CD14-positive monocyte (primary cell): ENCODE data around the gene ZSCAN5C. TPM values are rescaled to one million over a fixed set of nuclear protein-coding genes. Genes with fewer than 3 reads are reported as not detected.
A peak's percentile ranks its signal among the peaks of the same experiment; 100 is the strongest.
"Not testable (repeated sequence)": the region's sequence is repeated elsewhere in the genome, so short reads cannot be mapped to it uniquely, and the experiment has no call there.

ENCODE experiments used
- DNase-seq, 3 donors: peaks; one replicate each; pipeline ENCODE4 v3.0.0-alpha.2; 2011 to 2022
- H2AFZ ChIP-seq: 2 replicates; pipeline ENCODE4 v1.6.0; 2012; ENCODE audit warnings: mild to moderate bottlenecking, low read depth, low read length, inconsistent platforms; ENCODE audit not compliant: insufficient read depth, poor library complexity, severe bottlenecking
- H3K27ac ChIP-seq, 2 donors: 1 replicate in 1 of 2; 2 replicates in 1 of 2; pipeline ENCODE4 v1.5.1; 2012 to 2013; ENCODE audit warnings: low read length in 2 of 2, control low read depth in 1 of 2, inconsistent platforms in 1 of 2, low read depth in 1 of 2, mild to moderate bottlenecking in 1 of 2
- H3K27me3 ChIP-seq, 2 donors: one replicate each; pipeline versions ENCODE4 v1.6.0 to v1.6.1; 2011 to 2013; ENCODE audit warnings: low read length in 2 of 2; ENCODE audit not compliant: control insufficient read depth in 2 of 2, insufficient read depth in 2 of 2
- H3K36me3 ChIP-seq, 2 donors: replicated peaks in 1 of 2; 1 replicate in 1 of 2; 2 replicates in 1 of 2; pipeline versions ENCODE4 v1.5.1 to v1.6.1; 2012 to 2013; ENCODE audit warnings: low read length in 2 of 2, control low read depth in 1 of 2, inconsistent platforms in 1 of 2, mild to moderate bottlenecking in 1 of 2; ENCODE audit not compliant: insufficient read depth in 2 of 2, control insufficient read depth in 1 of 2
- H3K4me1 ChIP-seq, 2 donors: 1 replicate in 1 of 2; 2 replicates in 1 of 2; pipeline versions ENCODE4 v1.5.1 to v1.6.1; 2012 to 2013; ENCODE audit warnings: low read length in 2 of 2, control low read depth in 1 of 2, inconsistent platforms in 1 of 2, mild to moderate bottlenecking in 1 of 2, moderate library complexity in 1 of 2; ENCODE audit not compliant: insufficient read depth in 2 of 2, control insufficient read depth in 1 of 2
- H3K4me2 ChIP-seq: replicated peaks from 2 replicates; pipeline ENCODE3; 2012; ENCODE audit warnings: low read length, moderate library complexity, mild to moderate bottlenecking; ENCODE audit not compliant: poor library complexity, severe bottlenecking; ENCODE audit errors: extremely low read depth
- H3K4me3 ChIP-seq, 3 experiments: fragments of 200-600 bp in 1 of 3; sonication (generic) in 1 of 3; replicated peaks in 1 of 3; 1 replicate in 2 of 3; 2 replicates in 1 of 3; pipeline ENCODE4 v1.5.1; 2011 to 2013; ENCODE audit warnings: low read length in 3 of 3, mild to moderate bottlenecking in 3 of 3, control low read depth in 2 of 3, low read depth in 2 of 3, inconsistent platforms in 1 of 3, moderate library complexity in 1 of 3
- H3K79me2 ChIP-seq: 2 replicates; pipeline ENCODE4 v1.6.0; 2012; ENCODE audit warnings: mild to moderate bottlenecking, control low read depth, inconsistent platforms, low read length, moderate library complexity; ENCODE audit not compliant: insufficient read depth
- H3K9ac ChIP-seq: 2 replicates; pipeline ENCODE4 v1.6.0; 2017; ENCODE audit warnings: low read length, mild to moderate bottlenecking; ENCODE audit not compliant: insufficient read depth, poor library complexity, severe bottlenecking
- H3K9me3 ChIP-seq, 2 donors: replicated peaks in 1 of 2; 1 replicate in 1 of 2; 2 replicates in 1 of 2; pipeline versions ENCODE4 v1.5.1 to v1.6.1; 2012 to 2013; ENCODE audit warnings: low read length in 2 of 2, control low read depth in 1 of 2; ENCODE audit not compliant: control insufficient read depth in 1 of 2, insufficient read depth in 1 of 2
- H4K20me1 ChIP-seq: 2 replicates; pipeline ENCODE4 v1.6.0; 2012; ENCODE audit warnings: mild to moderate bottlenecking, low read length, control low read depth, moderate library complexity; ENCODE audit not compliant: insufficient read depth
- H3K27ac Mint-ChIP-seq, 7 donors: one replicate each; pipeline ENCODE4 v1.8.0; 2020; ENCODE audit warnings: mild to moderate bottlenecking in 7 of 7, mixed read lengths in 7 of 7, moderate library complexity in 6 of 7, inconsistent platforms in 2 of 7
- H3K27me3 Mint-ChIP-seq, 3 donors: one replicate each; pipeline ENCODE4 v1.8.0; 2021 to 2022; ENCODE audit warnings: low read depth in 3 of 3, mild to moderate bottlenecking in 3 of 3, mixed read lengths in 3 of 3, moderate library complexity in 3 of 3, inconsistent platforms in 1 of 3
- H3K36me3 Mint-ChIP-seq, 2 donors: one replicate each; pipeline ENCODE4 v1.8.0; 2020; ENCODE audit warnings: mixed read lengths in 2 of 2, inconsistent platforms in 1 of 2, mild to moderate bottlenecking in 1 of 2
- H3K4me1 Mint-ChIP-seq: one replicate; pipeline ENCODE4 v1.8.0; 2020; ENCODE audit warnings: mild to moderate bottlenecking, mixed read lengths
- H3K4me3 Mint-ChIP-seq, 2 donors: one replicate each; pipeline ENCODE4 v1.8.0; 2020; ENCODE audit warnings: mild to moderate bottlenecking in 2 of 2, mixed read lengths in 2 of 2, moderate library complexity in 1 of 2
- H3K9me3 Mint-ChIP-seq, 7 donors: one replicate each; pipeline ENCODE4 v1.8.0; 2020 to 2022; ENCODE audit warnings: mixed read lengths in 7 of 7, mild to moderate bottlenecking in 6 of 7, moderate library complexity in 6 of 7, inconsistent platforms in 2 of 7
- WGBS: methylation state at CpG from one replicate; pipeline ENCODE4 v1.1.5; 2013; ENCODE audit warnings: missing lambda C conversion rate; ENCODE audit not compliant: insufficient coverage; 5-methylcytosine and 5-hydroxymethylcytosine counted together
- intact Hi-C, 2 donors: fragments of 100-400 bp; cut with micrococcal nuclease; formaldehyde crosslinking; loops; one replicate each; pipeline versions ENCODE4 v1.15.0 to v1.15.1; 2023
- polyA plus RNA-seq, 3 donors: library from polyadenylated mRNA; depleted of rRNA in 1 of 3; unstranded in 2 of 3; stranded (reverse) in 1 of 3; fragments of 300-500 nt in 2 of 3; fragments of >200 nt in 1 of 3; fragmentation: Illumina TruSeq in 2 of 3; gene quantifications; 1 replicate in 2 of 3; 2 replicates in 1 of 3; pipeline ENCODE4 v1.2.3, GENCODE V29; 2012 to 2021
- TF ChIP-seq, protein P1 (sequence below): fragments of 200-600 bp; IDR thresholded peaks from one replicate; pipeline ENCODE4 v1.8.0; 2022; ENCODE audit warnings: antibody characterized with exemption, mild to moderate bottlenecking

ZSCAN5C gene
- polyA plus RNA-seq, 3 donors, result not detected

DNA sequence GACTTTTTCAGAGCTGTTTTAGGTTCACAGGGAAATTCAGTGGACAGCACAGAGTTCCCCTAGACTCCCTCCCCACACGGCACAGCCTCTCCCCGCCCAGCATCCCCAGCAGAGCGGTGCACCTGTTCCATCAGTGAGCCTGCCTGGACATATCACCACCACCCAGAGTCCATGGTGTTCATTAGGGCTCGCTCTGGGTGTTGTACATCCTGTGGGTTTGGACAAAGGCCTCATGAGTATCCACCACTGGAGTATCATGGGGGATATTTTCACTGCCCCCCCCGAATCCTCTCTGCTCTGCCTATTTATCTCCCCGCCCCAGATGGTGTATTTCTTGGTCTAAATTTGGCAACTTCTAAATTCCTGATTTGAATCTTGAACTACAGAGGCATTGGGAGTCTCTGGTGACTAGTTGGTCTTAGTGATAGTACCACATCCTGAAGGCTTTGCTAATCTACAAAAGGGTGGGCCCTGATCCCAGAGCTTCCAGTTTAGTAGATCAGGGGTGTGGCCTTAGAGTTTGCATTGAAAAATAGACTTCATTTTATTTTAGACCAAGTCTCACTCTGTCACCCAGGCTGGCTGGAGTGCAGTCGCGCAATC is 46.8 kb downstream of the ZSCAN5C start:
- H3K4me2 ChIP-seq, H2AFZ ChIP-seq, H3K4me1 ChIP-seq, H3K27me3 Mint-ChIP-seq, H3K9me3 ChIP-seq, intact Hi-C loops, H3K27ac ChIP-seq, DNase-seq, H3K4me1 Mint-ChIP-seq, H3K4me3 ChIP-seq, H3K36me3 ChIP-seq, H3K9me3 Mint-ChIP-seq, H3K9ac ChIP-seq, H3K27me3 ChIP-seq, H3K27ac Mint-ChIP-seq, H3K79me2 ChIP-seq, H3K36me3 Mint-ChIP-seq, H4K20me1 ChIP-seq, H3K4me3 Mint-ChIP-seq: not testable (repeated sequence)
- WGBS, result no CpG with 5 or more reads among the region's 8 CpGs

- TF ChIP-seq, protein P1, sequence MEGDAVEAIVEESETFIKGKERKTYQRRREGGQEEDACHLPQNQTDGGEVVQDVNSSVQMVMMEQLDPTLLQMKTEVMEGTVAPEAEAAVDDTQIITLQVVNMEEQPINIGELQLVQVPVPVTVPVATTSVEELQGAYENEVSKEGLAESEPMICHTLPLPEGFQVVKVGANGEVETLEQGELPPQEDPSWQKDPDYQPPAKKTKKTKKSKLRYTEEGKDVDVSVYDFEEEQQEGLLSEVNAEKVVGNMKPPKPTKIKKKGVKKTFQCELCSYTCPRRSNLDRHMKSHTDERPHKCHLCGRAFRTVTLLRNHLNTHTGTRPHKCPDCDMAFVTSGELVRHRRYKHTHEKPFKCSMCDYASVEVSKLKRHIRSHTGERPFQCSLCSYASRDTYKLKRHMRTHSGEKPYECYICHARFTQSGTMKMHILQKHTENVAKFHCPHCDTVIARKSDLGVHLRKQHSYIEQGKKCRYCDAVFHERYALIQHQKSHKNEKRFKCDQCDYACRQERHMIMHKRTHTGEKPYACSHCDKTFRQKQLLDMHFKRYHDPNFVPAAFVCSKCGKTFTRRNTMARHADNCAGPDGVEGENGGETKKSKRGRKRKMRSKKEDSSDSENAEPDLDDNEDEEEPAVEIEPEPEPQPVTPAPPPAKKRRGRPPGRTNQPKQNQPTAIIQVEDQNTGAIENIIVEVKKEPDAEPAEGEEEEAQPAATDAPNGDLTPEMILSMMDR, result peak; percentile 86
- H3K9me3 ChIP-seq, result peaks cover 0 to 4% of the 10 kb centered on the region in 2 donors
- peak overlapping the region in 1 of 7 donors; percentile 70 for H3K27ac Mint-ChIP-seq
- no peaks in the 10 kb centered on the region for H3K36me3 ChIP-seq
- no peak overlapping the region for H3K4me2 ChIP-seq
- H3K9me3 Mint-ChIP-seq, result peaks cover 0 to 7% (median 5%) of the 10 kb centered on the region in 7 donors
- no peaks in the 10 kb centered on the region for H3K27me3 Mint-ChIP-seq
- H3K4me3 Mint-ChIP-seq, result peak overlapping the region in 1 of 2 donors; percentile 48
- no peak overlapping the region for H3K9ac ChIP-seq
- no peak overlapping the region for H3K4me3 ChIP-seq
- intact Hi-C loops, result loop anchor here (1.0 to 10.0 kb wide), 4 partner anchors 52 to 99 kb away; no protein-coding TSS in a partner anchor
- H4K20me1 ChIP-seq, result no peaks in the 10 kb centered on the region
- peak; percentile 69 to 75 (median 72) for DNase-seq
- H3K36me3 Mint-ChIP-seq, result peaks cover 0 to 3% of the 10 kb centered on the region in 2 donors
- H3K27ac ChIP-seq, result no peak overlapping the region
- WGBS, result 60% methylated on average over 8 of the region's 10 CpGs
- H2AFZ ChIP-seq, result peak overlapping the region; percentile 69
- no peaks in the 10 kb centered on the region for H3K27me3 ChIP-seq
- H3K4me1 ChIP-seq, result no peaks in the 10 kb centered on the region
- no peaks in the 10 kb centered on the region for H3K79me2 ChIP-seq
- peaks cover 3% of the 10 kb centered on the region for H3K4me1 Mint-ChIP-seq
Measured at GRCh38 chr19:56252699-56253422, 50.8 kb downstream of the ZSCAN5C start.
